HG03565 (cell line): Measurements from ENCODE around the gene PLCB4.
"Not testable (repeated sequence)": the region's sequence is repeated elsewhere in the genome, so short reads cannot be mapped to it uniquely, and the experiment has no call there.

ENCODE experiments used
- ATAC-seq: cut with Tn5 transposase; IDR thresholded peaks from one replicate; pipeline ENCODE4 v1.9.1; 2021; ENCODE audit warnings: mild to moderate bottlenecking, moderate library complexity; ENCODE audit not compliant: unreplicated experiment

Gene PLCB4

DNA sequence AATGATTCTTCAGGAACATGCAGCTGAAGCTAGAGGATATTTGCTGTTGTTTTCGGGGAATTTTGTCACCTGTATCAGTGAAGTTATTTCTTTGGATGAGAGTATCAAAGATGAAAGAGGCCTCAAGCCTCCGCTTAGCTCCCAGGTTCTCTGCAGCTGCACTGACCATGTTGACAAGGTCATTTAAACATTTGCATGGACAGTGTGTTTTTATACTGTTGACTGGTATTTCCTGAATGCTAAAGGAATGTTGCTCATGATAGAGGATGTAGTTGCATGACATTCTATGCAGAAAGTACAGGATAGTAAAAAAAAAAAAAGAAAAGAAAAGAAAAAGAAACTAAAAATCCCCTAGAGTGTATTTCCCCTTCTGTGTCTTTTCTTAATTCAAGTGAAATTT is 279.9 kb downstream of the PLCB4 start:
- ATAC-seq: no peak

GRCh38 chr20:9349249-9349648 is 280.4 kb downstream of the PLCB4 start:
- ATAC-seq: no peak

DNA sequence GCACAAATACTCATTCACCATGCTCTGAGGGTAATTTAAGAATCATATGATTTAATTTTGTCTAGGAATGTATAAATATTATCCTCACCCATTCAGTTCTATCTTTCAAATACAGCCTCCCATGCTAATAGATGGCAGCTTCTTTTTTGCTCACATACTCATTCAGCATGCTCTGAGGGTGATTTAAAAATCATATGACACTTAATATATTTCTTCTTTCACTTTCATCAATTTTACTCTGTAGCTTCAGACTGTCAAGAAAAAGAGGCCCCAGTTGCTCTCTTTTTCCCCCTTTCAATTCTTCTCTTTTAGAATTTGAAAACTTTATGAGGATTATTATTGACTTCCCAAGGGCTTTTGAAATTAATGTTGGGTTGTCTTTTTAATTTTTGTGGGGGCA is 283.9 kb downstream of the PLCB4 start:
- ATAC-seq: no peak

- ATAC-seq: no peak
Measured at GRCh38 chr20:9353180-9353915, 284.5 kb downstream of the PLCB4 start.

- ATAC-seq: no peak
Measured at GRCh38 chr20:9353916-9354276, 285.0 kb downstream of the PLCB4 start.

DNA sequence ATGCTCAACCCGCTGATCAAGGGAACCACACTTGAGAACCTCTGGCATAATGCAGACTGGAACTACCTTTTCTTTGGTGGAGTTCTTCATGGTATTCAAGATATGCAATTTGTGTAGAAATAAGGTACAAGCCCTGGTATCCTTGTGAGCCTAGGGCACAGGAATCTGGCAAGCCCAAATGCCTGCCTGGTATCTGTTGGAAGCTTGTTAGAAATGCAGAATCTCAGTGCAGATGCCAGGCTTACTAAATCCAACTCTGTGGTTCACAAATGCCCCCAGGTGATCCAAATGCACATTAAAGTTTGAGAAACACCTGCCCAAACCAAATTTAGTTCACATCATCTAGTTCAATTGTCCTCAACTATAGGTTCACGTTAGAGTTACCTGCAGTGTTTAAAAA is 285.7 kb downstream of the PLCB4 start:
- ATAC-seq: no peak

- ATAC-seq: no peak
Measured at GRCh38 chr20:9358001-9358400, 289.1 kb downstream of the PLCB4 start.

DNA sequence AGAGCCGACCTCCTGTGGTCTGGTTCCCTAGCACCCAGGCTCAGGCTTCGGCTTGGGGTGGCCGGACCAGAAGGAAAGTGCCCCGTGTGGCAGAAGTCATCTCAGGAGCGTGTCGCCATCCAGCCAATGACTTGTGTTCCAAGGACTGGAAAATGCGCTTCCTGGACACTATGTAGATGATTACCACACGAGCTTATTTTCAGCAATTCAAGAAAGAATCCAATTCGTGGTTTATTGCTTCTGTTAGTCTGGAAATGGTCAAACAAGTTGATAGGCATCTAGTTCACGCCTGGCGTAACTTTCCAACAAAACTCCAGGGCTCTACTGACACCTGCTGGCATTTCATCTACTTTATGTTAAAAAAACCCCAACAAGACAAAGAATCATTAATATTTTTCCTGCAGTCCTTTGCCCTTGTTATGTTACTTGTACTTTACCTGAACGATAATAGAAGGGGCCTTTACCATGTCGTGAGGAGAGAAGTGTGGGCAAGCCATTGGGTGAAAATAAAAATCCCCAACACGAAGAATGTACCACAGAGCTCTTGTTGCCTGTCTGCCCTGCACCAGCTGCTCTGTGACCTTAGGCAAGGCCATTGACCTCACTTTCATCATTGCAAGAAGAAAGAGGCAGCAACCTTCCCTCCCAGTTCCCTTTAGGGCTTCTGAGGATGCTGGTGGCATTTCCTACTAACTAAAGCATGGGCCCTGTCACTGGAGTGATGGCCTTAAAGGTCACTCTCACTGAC is 290.8 kb downstream of the PLCB4 start:
- no peak for ATAC-seq

DNA sequence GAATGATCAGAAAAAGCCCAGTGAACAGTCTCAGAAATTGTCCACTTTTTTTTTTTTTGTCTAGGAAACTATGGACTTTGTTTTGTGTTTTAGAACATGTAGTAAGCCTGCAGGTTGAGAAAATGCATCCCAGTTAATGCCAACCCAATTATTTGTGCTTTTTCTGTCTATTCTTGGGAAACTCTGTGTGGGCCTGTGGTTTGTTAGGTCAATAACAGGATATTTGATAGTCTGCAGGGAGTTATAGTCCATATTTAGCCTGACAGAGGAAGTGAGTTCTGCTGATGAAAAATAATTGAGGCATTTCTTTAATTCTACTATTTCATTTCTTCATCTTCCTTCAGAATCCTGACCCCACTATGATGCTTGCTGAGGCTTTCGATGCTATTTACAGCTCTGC is 291.5 kb downstream of the PLCB4 start:
- no peak for ATAC-seq

- ATAC-seq: no peak
Measured at GRCh38 chr20:9363673-9364072, 294.8 kb downstream of the PLCB4 start.

DNA sequence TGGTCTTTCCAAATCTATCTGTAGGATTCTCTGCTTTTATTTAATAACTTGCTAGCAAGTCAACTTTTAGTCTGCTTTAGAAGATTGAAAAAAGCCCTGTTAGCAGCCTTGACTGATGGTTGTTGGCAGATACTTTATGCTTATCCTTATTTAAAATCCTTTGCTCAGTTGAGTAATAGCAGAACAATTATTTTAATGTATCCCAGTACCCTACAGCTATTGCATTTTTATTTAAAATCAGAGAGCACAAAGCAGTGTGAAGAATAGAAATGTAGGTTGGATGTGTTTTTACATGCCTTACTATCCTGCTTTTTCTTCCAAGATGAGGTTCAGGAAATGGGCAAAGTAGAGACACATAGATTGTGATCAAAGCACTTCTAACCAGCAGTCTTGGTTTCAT is 298.4 kb downstream of the PLCB4 start:
- no peak for ATAC-seq

GRCh38 chr20:9367746-9368145 is 298.9 kb downstream of the PLCB4 start:
- ATAC-seq: no peak

GRCh38 chr20:9368893-9369292 is 300.0 kb downstream of the PLCB4 start:
- ATAC-seq: no peak

DNA sequence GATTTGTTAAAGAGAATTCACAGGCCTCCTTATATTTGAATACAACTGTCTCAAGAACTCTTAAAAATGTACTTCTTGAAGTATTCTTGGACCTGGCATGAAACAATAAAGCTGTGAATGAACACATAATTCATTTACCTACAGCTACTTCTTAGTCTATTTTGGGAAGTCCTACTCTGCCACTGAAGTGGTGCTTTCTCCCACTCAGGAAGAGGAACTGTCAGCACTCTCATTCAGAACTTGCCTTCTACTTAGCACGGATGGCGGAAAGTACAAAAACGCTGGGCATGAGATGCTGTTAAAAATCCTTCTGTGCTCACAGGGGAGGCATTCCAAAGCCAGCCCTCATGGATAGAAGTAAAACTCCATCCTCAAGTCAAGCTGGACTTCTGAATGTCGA is 300.7 kb downstream of the PLCB4 start:
- ATAC-seq: no peak

GRCh38 chr20:9374072-9374471 is 305.2 kb downstream of the PLCB4 start:
- no peak for ATAC-seq

DNA sequence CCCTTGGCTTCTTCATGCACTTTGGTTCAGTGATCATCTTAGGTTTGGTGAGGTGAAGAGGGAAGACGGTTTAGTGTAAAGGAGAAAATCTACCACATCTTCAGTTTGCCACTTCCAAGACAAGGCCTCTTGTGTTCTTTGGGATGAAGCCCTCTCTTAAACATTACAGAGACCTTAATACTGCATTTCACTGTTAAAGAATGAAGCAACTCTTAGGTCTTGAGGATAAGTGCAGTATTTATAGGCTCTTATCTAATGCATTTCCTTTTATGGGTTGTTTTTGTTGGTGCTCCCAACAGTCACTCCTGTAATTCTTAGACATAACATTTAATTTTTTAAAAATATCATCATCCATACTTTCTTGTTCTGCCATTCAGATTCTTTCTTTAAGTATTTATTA is 305.6 kb downstream of the PLCB4 start:
- ATAC-seq: no peak

DNA sequence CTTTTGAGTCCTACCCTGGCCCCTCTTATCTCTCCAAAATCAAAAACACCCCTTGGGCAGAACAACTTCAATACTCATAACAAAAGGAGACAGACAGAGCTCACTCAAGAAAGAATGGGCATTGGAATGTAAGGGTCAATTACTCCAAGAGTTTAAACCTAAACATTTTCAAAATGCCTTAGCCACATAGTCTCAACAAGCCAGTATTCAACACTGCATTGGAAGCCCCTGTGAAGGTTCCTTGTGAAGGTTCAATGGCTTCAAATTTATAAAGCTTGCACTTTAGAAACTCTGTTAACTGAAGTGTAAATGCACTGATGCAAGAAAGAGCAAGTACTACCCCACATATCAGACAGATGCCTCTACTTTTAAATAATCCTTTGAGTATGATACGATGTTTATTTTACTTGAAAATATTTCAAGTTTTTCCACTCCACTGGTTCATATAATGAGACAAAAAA is 306.4 kb downstream of the PLCB4 start:
- no peak for ATAC-seq

DNA sequence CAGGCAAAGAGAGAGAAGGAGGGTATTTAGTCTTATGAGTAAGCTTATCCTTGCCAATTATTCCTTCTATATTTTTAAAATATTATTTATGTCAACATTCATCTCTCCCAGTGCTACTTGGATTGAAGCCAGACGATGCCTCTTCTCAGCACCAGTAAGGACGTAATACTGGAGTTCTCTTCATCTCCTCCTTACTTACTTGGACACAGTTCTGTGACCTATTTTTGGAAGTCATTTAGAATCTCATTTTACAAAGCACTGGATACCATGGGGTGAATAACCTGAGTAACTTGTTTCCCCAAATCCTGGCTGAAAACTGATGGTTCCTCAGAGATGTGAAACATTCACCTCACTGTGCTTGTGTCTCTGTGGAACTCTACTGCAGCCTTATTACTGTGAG is 308.1 kb downstream of the PLCB4 start:
- ATAC-seq: no peak

GRCh38 chr20:9385345-9386310 is 316.7 kb downstream of the PLCB4 start:
- ATAC-seq: not testable (repeated sequence)

GRCh38 chr20:9388160-9388812 is 319.4 kb downstream of the PLCB4 start:
- no peak for ATAC-seq

GRCh38 chr20:9388813-9389161 is 319.9 kb downstream of the PLCB4 start:
- no peak for ATAC-seq
